Muscle of arm (tissue), 12 donors: ENCODE data around the gene MCF2L. TPM values are rescaled to one million over a fixed set of nuclear protein-coding genes. Genes with fewer than 3 reads are reported as not detected.

Source experiments
- DNase-seq: peaks from one replicate; pipeline ENCODE4 v3.0.0-alpha.2; 2013
- polyA plus RNA-seq, 12 donors: library from polyadenylated mRNA; unstranded; fragments of 120-200 nt; gene quantifications; one replicate each; pipeline ENCODE4 v1.2.1, GENCODE V29; 2013; ENCODE audit not compliant: insufficient read length in 12 of 12

MCF2L gene
- polyA plus RNA-seq, 12 donors = 13.7 to 50.7 (median 22.0) TPM; not detected in 1

DNA sequence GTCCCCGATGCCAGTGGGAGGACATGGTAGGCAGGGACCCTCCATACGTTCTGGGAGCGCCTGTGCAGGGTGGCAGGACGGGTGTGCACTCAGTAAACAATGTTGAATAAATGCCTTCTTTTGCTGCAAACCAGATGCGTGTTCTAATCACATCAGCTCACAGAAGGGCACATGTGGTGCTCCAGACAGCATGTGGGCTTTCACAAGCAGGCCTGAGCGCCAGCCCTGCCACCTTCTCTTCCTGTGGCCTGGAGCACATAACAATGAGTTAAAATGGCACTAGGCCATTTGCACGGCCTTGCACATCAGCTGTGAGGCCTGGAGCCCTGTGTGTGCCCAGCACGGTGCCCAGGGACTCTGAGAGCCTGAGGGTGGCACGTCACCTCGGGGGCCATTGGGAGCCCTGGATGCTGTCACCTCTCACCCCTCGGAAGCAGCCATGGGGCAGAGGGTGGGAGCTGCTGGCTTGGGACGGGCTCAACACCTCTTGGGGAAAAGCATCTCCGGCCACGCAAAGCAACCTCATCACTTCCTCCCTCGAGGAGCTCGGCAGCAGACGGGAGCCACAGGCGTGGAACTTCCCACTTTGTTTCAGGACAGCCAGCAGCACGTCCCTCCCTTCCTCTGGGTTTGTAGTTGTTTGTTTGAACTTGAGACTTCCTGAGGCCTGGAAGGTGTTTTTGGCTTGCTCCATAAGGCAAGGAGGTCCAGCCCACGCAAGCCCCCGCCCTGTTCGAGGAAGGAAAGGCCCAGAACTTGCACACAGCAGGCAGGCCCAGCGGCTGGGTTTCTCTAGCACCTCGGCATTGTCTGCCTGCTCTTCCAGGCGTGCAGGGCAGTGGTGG lies 9.8 kb downstream of the MCF2L start:
- DNase-seq = no peak

- no peak for DNase-seq
Observed at GRCh38 chr13:112979406-112979902, 10.4 kb downstream of the MCF2L start.

- no peak for DNase-seq
Observed at GRCh38 chr13:112980434-112980833, 11.4 kb downstream of the MCF2L start.

GRCh38 chr13:112981451-112981850 lies 12.4 kb downstream of the MCF2L start:
- no peak for DNase-seq

DNA sequence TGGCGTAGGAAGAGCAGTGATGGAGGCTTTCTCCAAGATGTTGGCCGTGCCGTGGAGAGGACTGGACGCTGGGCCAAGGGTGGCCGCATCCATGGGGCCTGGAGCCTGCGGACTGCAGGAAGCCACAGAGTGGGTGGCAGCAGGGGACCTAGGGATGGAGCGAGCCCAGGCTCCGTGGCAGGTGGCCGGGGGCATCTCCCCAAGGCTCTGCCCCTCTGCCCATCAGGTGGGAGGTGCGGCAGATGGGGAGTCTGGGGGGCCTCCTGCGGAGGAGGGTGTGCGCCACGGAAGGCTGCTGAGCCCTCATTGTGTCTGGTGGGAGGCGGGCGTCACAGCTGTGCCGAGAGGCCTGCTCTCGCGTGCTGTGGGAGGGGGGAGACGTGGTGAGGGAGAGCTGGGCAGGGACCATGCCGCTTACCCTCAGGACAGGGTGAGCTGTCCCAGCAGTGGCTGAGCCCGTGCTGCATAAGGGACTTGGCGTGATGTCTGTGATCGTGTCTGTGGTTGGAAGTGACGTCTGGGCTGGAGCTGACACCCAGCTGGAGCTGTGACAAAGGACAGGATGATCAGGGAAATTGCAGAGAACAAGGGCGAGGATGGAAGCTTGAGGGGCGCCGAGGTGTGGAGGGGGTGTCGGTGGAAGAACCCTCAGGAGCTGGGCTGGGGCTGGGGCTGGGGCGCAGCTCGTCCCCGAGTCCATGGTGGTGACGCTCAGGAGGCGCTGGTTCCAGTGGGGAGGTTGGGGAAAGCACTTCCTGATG lies 13.4 kb downstream of the MCF2L start:
- DNase-seq = no peak

- no peak for DNase-seq
Observed at GRCh38 chr13:112983042-112983305, 14.0 kb downstream of the MCF2L start.

DNA sequence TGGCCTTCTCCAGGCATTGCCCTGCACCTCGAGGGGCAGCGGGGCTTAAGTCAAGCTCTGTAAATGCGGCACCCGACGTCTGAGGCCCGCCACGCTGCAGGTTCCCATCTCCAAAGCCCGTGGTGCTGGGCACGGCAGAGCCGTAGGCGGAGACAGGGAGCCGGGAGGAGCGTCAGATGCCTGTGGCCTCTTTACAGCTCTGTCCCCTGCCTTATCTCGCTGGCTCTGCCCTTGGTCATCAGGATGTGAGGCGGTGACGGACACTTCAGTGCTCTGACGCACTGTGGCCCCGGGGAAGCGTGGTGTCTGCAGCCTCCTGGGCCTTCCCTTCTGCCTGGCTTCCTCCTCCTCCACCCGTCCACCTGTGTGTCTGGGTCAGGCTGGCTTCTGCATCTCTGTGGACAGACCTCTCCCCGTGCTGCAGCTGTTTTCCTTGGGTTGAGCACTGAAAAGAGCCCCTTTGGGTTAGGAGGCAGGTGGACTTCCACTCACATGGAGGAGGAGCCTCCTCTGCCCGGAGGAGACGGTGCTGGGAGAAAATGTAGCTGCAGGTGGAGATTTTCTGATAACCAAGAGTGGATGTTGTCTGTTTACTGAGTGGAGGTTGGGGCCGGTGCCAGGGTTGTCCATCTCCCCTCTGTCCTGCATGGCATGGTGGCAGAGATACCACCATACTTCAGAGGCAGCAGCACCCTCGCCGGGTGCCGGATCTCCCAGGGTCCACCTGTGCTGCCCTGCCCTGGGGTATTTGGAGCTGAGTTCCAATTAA lies 14.6 kb downstream of the MCF2L start:
- DNase-seq = no peak

- no peak for DNase-seq
Observed at GRCh38 chr13:112984501-112984900, 15.5 kb downstream of the MCF2L start.

DNA sequence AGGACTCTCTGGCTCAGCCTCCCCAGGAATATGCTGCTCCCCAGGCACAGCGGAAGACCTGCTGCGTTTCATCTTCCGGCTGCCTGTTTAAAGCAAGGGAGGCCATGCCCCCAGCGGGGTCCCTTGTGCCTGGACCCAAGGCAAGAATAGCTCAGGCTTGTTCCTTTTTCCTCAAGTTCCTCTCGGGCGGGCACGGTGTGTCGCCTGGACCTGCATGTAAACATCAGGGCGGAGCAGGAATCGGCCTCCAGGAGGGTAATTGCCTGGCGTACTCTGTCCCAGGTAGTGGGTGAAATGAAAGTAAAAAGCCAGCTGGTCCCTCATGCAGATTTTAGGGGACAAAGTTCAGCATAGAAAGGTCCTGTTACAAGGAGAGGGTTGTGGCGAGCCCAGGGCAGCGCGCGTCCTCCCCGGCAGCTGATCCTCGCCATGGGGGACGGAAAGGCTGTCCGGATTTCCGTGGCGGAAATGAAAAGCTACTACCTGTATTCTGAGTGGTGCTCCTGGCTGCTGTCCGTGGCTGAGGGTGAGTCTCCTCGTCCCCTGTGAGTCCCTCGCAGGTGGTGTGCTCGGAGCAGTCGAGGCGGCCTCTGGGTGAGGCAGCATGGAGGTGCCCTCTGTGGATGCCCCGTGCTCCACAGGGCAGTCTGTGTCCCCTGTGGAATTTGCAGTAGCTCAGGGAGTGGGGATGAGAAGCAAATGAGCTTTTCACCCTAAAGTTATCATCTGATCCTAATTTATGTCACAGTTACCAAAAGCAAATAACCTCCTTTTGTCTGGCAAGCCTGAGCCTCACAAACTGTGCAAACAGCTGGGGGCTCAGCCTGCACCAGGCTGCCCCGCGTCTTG lies 16.2 kb downstream of the MCF2L start:
- DNase-seq = no peak

DNA sequence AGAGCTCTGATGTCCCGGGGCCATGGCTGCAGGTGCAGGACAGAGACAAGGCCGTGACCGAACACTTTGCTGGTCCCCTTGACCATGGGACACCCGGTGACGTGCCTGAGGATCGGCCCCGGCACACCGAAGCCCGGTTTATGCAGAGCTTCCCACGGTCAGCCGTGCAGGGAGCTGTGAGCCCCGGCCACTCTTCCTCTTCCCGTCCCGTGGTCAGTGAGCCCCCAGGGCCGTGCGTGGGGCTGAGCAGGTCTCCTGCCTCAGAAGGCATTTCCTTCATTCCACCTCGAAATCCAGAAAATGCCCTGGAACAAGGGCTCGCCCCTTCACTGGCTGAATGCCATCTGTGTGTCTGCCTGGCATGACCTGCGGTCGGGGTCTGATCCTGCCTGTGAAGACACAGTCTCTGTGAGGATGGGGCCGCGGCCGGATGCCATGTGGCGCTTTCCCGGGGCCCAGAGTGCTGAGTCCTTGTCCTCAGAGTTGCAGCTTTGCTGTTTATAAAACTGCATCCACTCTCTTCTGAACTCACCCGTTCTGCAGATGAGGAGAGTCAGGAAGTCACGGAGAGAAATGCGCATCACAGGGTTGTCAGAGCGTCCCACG lies 16.9 kb downstream of the MCF2L start:
- DNase-seq = no peak

GRCh38 chr13:112986470-112986869 lies 17.5 kb downstream of the MCF2L start:
- no peak for DNase-seq

DNA sequence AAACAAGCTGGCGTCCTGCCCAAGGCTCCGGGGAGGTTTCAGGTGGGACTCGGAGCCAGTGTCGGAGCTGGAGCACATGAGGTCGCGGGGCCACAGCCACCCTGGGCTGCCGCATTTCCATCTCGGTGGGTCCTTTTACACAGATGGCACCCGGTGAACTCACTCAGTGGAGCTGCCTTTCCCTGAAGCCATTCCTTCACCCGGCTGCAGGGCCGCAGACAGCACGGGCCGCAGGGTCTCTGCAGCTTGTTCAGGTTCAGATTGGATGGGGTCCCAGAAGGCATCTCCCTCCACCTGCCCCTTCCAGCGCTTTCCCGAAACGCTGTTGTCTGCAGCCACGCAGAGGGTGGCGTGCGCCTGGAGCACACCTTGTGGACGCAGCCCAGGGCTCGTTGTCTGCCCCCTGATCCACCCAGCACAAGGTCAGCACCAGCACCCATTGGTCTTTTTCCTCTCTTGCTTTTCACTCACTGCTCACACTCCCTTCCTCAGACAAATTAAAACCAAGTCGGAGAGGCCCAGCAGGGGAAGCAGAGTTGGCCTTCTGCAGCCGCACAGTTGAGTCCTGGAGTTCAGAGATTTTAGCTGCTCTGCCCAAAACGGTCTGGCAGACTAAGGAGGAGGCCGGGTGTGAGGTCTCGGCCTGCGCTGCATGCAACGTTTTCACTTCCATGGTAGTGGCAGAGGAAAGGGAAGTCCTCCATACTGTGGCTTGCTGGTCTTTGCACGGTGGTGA lies 18.1 kb downstream of the MCF2L start:
- DNase-seq = peak; percentile 56

DNA sequence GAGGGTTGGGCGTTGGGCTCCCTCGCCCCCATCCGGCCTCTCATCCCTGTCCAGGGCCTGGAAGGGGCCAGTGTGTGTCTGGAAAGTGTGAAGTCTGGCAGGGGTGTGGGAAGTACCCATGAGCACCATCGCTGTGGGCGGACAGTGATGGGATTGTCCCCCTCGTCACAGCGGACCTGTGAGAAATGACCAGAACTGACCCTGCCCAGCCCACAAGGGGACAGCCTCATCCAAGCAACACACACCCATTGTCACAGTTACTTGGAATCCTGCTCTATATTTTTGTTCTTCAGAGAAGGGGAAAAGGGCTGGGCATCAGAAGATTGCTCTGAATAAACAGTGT lies 18.6 kb downstream of the MCF2L start:
- no peak for DNase-seq

- no peak for DNase-seq
Observed at GRCh38 chr13:112990783-112991182, 21.8 kb downstream of the MCF2L start.

- DNase-seq = no peak
Observed at GRCh38 chr13:112991609-112992008, 22.6 kb downstream of the MCF2L start.

- DNase-seq = no peak
Observed at GRCh38 chr13:112992931-112993680, 24.1 kb downstream of the MCF2L start.

- DNase-seq = no peak
Observed at GRCh38 chr13:112994084-112994780, 25.2 kb downstream of the MCF2L start.

- no peak for DNase-seq
Observed at GRCh38 chr13:112994781-112995355, 25.9 kb downstream of the MCF2L start.
